HG02885 (cell line): ENCODE results near the gene LDLRAD3.

Experiments
- ATAC-seq: cut with Tn5 transposase; IDR thresholded peaks from one replicate; pipeline ENCODE4 v1.9.1; 2021; ENCODE audit warnings: mild to moderate bottlenecking; ENCODE audit not compliant: unreplicated experiment, poor library complexity

LDLRAD3 gene

GRCh38 chr11:36116161-36116560, 172.3 kb downstream of the LDLRAD3 start:
- ATAC-seq: no peak

GRCh38 chr11:36118084-36118483, 174.2 kb downstream of the LDLRAD3 start:
- no peak for ATAC-seq

- no peak for ATAC-seq
These were observed 175.4 kb downstream of the LDLRAD3 start for GRCh38 chr11:36119300-36119699.

GRCh38 chr11:36121054-36121453, 177.2 kb downstream of the LDLRAD3 start:
- no peak for ATAC-seq

- ATAC-seq: no peak
These were observed 178.8 kb downstream of the LDLRAD3 start for GRCh38 chr11:36122671-36123070.

- ATAC-seq: no peak
These were observed 179.7 kb downstream of the LDLRAD3 start for GRCh38 chr11:36123336-36124101.

- ATAC-seq: no peak
These were observed 182.8 kb downstream of the LDLRAD3 start for GRCh38 chr11:36126678-36127077.

- ATAC-seq: no peak
These were observed 183.7 kb downstream of the LDLRAD3 start for GRCh38 chr11:36127550-36127949.

GRCh38 chr11:36129955-36130354, 186.1 kb downstream of the LDLRAD3 start:
- ATAC-seq: no peak

GRCh38 chr11:36130401-36130800, 186.5 kb downstream of the LDLRAD3 start:
- ATAC-seq: no peak

- ATAC-seq: peak; percentile 56
These were observed 188.0 kb downstream of the LDLRAD3 start for GRCh38 chr11:36131721-36132397.

- no peak for ATAC-seq
These were observed 189.1 kb downstream of the LDLRAD3 start for GRCh38 chr11:36132940-36133339.

- ATAC-seq: no peak
These were observed 191.2 kb downstream of the LDLRAD3 start for GRCh38 chr11:36135076-36135475.

GRCh38 chr11:36139767-36140166, 195.9 kb downstream of the LDLRAD3 start:
- ATAC-seq: no peak

GRCh38 chr11:36141196-36141953, 197.5 kb downstream of the LDLRAD3 start:
- no peak for ATAC-seq

- ATAC-seq: no peak
These were observed 198.1 kb downstream of the LDLRAD3 start for GRCh38 chr11:36141956-36142355.

GRCh38 chr11:36142439-36142838, 198.6 kb downstream of the LDLRAD3 start:
- ATAC-seq: no peak

- ATAC-seq: no peak
These were observed 199.0 kb downstream of the LDLRAD3 start for GRCh38 chr11:36142879-36143278.

GRCh38 chr11:36146437-36146836, 202.6 kb downstream of the LDLRAD3 start:
- no peak for ATAC-seq

GRCh38 chr11:36147491-36147890, 203.6 kb downstream of the LDLRAD3 start:
- no peak for ATAC-seq

GRCh38 chr11:36148701-36149100, 204.8 kb downstream of the LDLRAD3 start:
- no peak for ATAC-seq
